ENCODE results near the gene UCK1. TPM values are rescaled to one million over a fixed set of nuclear protein-coding genes. Genes with fewer than 3 reads are reported as not detected.

Gene UCK1
- total and polyA plus RNA-seq, 8 donors: 24.2 to 33.9 (median 29.0) TPM

GRCh38 chr9:131495785-131496184 is 35.3 kb downstream of the UCK1 start:
- Histone ChIP-seq H3K27ac (no peak overlapping the region), H3K4me1 (peaks cover 0 to 6% of the 10 kb centered on the region in 2 donors), H3K4me3 (no peak overlapping the region), H3K36me3 (peaks cover 2 to 97% of the 10 kb centered on the region in 2 donors), H3K27me3 (no peaks in the 10 kb centered on the region), H3K9me3 (no peaks in the 10 kb centered on the region)
- peak in 1 of 4 donors; percentile 71 for DNase-seq
- no peak for ATAC-seq
- no peak for TF ChIP-seq CTCF (IDR thresholded peaks at IDR 0.05)
- intact Hi-C loops (cut with DNase I): loop anchor here in 1 of 2 donors (10.0 kb wide), 1 partner anchor 249 kb away; the partner anchor contains the start of gene RAPGEF1

GRCh38 chr9:131494296-131494870 is 36.7 kb downstream of the UCK1 start:
- TF ChIP-seq CTCF (IDR thresholded peaks at IDR 0.05): no peak
- Histone ChIP-seq H3K4me1 (no peaks in the 10 kb centered on the region), H3K9me3 (no peaks in the 10 kb centered on the region), H3K27ac (no peak overlapping the region), H3K36me3 (peaks cover 4 to 100% of the 10 kb centered on the region in 2 donors), H3K4me3 (no peak overlapping the region), H3K27me3 (no peaks in the 10 kb centered on the region)
- ATAC-seq (no peak), DNase-seq (peak in 1 of 4 donors; percentile 48)
- intact Hi-C loops (cut with DNase I): loop anchor here in 1 of 2 donors (10.0 kb wide), 1 partner anchor 250 kb away; the partner anchor contains the start of gene RAPGEF1

DNA sequence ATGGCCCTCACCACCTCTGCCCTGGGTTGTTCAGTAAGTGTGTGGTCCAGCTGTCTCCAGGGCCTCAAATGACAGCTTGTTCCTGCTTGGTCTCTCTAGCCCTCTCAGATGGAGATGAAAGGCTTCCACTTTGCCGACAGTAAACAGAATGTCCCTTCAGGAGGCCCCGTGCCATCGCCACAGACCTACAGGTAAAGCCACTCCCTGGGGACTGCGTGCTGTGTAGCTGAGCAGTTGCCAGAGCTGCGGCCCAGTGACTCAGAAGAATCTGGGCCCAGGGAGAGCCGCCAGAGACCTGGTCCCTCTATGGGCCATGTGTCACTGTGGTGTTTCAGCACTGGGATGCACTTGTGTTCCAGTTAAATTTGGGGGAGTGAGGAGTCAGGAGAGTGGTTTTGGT is 39.0 kb downstream of the UCK1 start:
- DNase-seq: peak in 1 of 4 donors; percentile 46
- Histone ChIP-seq H3K36me3 (peaks cover 4 to 100% of the 10 kb centered on the region in 2 donors), H3K4me3 (no peak overlapping the region), H3K9me3 (no peaks in the 10 kb centered on the region), H3K27me3 (no peaks in the 10 kb centered on the region), H3K27ac (no peak overlapping the region), H3K4me1 (no peaks in the 10 kb centered on the region)
- intact Hi-C loops (cut with DNase I): loop anchor here in 1 of 2 donors (10.0 kb wide), 1 partner anchor 253 kb away; the partner anchor contains the start of gene RAPGEF1
- no peak for TF ChIP-seq CTCF (IDR thresholded peaks at IDR 0.05)
- ATAC-seq: no peak

DNA sequence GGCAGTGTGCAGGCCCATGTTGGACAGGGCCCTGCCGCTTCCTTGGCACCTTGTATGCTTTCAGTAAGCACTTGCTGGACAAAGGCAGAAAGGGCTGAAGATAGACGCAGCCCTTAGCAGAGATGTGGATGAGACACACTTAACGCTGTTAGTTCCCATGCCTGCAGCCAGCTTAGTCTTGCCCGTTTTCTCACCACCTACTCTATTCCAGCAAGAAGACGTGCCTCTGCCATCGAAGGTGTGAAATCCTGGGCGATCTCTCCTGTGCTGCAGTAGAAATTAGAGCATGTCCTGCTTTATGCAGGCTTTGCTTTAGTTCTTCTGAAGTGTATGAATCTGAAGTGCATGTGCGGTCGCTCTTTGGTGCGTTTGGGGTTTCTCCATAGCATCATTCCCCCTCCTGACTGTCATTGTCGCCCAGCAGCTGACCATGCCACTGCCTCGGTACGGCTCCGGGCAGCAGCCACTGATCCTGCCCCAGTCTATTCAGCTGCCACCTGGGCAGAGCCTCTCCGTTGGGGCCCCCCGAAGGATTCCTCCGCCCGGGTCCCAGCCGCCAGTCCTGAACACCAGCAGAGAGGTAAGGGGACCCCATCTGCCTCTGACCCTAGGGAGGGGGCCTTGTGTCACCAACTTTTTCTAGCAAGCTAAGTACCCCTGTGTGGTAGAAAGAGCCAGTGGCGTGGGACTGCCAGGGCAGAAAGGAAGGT is 39.9 kb downstream of the UCK1 start:
- Histone ChIP-seq H3K4me3 (no peak overlapping the region), H3K36me3 (peaks cover 4 to 100% of the 10 kb centered on the region in 2 donors), H3K27me3 (no peaks in the 10 kb centered on the region), H3K27ac (no peak overlapping the region), H3K9me3 (no peaks in the 10 kb centered on the region), H3K4me1 (no peaks in the 10 kb centered on the region)
- no peak for ATAC-seq
- DNase-seq: peak in 1 of 4 donors; percentile 50
- no peak for TF ChIP-seq CTCF (IDR thresholded peaks at IDR 0.05)
- intact Hi-C loops (cut with DNase I): loop anchor here in 1 of 2 donors (10.0 kb wide), 1 partner anchor 254 kb away; the partner anchor contains the start of gene RAPGEF1

- H3K36me3 ChIP-seq: peaks cover 4 to 100% of the 10 kb centered on the region in 2 donors
- no peaks in the 10 kb centered on the region for H3K4me1 ChIP-seq
- H3K4me3 ChIP-seq: no peak overlapping the region
- no peak overlapping the region for H3K27ac ChIP-seq
- TF ChIP-seq CTCF (IDR thresholded peaks at IDR 0.05): no peak
- no peaks in the 10 kb centered on the region for H3K27me3 ChIP-seq
- no peaks in the 10 kb centered on the region for H3K9me3 ChIP-seq
- no peak for ATAC-seq
- peak in 1 of 4 donors; percentile 26 for DNase-seq
- intact Hi-C loops (cut with DNase I): loop anchor here in 1 of 2 donors (10.0 kb wide), 1 partner anchor 254 kb away; the partner anchor contains the start of gene RAPGEF1
Measured at GRCh38 chr9:131490514-131490913, 40.5 kb downstream of the UCK1 start.
